ENCODE results near the gene SLC25A12. TPM values are rescaled to one million over a fixed set of nuclear protein-coding genes. Genes with fewer than 3 reads are reported as not detected.

SLC25A12 gene, protein sequence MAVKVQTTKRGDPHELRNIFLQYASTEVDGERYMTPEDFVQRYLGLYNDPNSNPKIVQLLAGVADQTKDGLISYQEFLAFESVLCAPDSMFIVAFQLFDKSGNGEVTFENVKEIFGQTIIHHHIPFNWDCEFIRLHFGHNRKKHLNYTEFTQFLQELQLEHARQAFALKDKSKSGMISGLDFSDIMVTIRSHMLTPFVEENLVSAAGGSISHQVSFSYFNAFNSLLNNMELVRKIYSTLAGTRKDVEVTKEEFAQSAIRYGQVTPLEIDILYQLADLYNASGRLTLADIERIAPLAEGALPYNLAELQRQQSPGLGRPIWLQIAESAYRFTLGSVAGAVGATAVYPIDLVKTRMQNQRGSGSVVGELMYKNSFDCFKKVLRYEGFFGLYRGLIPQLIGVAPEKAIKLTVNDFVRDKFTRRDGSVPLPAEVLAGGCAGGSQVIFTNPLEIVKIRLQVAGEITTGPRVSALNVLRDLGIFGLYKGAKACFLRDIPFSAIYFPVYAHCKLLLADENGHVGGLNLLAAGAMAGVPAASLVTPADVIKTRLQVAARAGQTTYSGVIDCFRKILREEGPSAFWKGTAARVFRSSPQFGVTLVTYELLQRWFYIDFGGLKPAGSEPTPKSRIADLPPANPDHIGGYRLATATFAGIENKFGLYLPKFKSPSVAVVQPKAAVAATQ
- total RNA-seq: 21.8 and 32.1 TPM in 2 replicates

DNA sequence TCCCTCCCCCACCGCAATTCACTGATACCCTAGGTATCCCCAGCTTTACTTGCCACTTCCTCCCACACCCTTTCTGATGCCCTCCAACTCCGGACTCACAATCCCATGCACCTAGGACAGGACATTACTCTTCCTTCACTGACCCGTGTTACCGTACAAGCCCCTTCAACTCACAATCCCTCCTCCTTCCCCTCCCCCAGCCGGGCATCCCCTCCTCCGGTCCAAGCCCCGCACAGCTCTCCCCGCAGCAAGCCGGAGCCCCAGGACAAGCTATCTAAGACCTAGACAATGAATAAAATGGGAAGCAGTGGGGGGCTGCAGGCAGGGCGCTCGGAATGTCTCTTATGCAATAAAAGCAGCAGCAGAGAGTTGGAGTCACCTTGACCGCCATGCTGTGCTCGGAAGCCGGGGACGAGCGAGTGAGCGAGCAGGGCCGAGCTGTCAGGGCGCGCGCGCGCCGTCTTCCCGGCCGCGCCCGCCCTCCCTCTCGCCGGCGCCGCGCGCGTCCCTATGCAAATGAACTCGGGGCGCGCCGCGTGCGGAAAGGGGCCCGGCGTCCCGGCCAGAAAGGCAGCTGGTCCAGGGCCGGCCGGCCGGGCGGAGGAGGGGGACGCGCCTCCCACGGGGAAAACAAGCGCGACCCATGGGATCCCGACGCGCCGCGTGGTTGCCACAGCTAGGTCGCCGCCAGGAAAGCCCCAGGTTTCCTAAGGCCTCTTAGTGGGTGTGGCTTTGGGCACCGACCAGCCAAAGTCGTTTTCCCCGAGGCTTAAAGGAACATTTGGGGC, at the start of gene SLC25A12:
SLC25A12 (minus strand) TSS at position 421 of the 788 bp plus-strand sequence; CDS start at position 391, 30 bp downstream.

DNA sequence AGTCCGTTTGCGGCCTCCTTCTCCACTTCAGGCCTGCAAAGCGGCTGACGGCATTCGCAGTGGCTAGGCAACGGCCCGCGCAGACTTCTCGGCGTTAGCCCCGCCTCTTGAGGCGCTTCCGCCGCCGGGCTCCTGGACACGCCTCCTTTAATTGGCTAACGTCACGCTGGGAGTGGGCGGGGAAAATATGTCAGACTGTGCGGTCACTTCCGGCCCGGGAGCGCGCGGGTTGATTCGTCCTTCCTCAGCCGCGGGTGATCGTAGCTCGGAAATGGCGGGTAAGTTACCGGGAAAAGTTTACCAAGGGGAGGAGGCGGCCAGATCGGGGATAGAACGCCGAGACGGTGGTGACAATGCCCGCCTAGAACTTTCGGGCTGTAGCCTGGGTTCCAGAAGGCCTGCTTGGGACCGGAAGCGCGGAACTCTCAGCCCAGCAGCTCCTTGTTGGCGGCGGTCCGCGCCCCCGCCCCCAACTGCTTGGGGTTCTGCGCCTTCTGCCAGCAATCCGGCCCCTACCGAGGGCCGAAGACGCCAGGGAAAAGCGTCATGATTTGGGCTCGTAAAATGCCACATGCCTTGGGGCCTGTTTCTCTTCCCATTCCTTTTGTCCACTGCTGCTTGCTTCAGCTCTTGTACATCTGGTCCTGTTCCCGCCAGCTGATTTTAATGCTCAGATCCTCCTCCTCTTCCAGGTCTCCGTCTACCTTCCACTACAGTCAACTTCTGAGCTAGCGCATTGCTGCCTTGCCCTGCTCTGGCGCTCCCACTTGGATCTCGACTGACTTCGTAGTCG, 28.4 kb upstream of the SLC25A12 start, which contains the start of gene HAT1:
HAT1 (plus strand) TSS at position 232 of the 793 bp plus-strand sequence; CDS start at position 272, 40 bp downstream.

Small RNA genes lying within 50 kb of the gene (small RNA-seq; reads per million reads assigned to genes)
- not detected for gene RNU6-182P

Other genes with a start within 250 kb of the SLC25A12 start
- gene DYNC1I2, start 206.8 kb downstream of the SLC25A12 start, total RNA-seq: 121 and 124 TPM in 2 replicates
- gene HAT1, start 28.2 kb upstream of the SLC25A12 start, total RNA-seq: 46.1 and 47.1 TPM in 2 replicates
- 11.5 and 12.8 TPM in 2 replicates for gene METAP1D, start 105.7 kb upstream of the SLC25A12 start, total RNA-seq
- gene DLX1, start 191.3 kb upstream of the SLC25A12 start, total RNA-seq: not detected in 2 replicates
- gene DLX2, start 208.7 kb upstream of the SLC25A12 start, total RNA-seq: 0.22 TPM in 1 of 2 replicates, not detected in the other

All from articular chondrocyte of knee joint (primary cell).